GM13976 (cell line): ENCODE measurements around the gene CD38.

Experiments used
- DNase-seq: peaks from one replicate; pipeline ENCODE4 v3.0.0; 2012; ENCODE audit warnings: low spot score
- in situ Hi-C: fragments of 300-500 bp; cut with MboI; formaldehyde crosslinking; loops from one replicate; pipeline ENCODE4 v1.12.0; 2022; ENCODE audit warnings: low sequenced_read_pairs, mixed read lengths, inconsistent platforms; ENCODE audit not compliant: unreplicated experiment
- TF ChIP-seq, protein P1 (sequence below): IDR thresholded peaks from 2 replicates; pipeline ENCODE4 v1.5.1; 2012; ENCODE audit warnings: borderline replicate concordance, mild to moderate bottlenecking; ENCODE audit not compliant: insufficient read depth; ENCODE audit errors: extremely low read depth, missing control alignments, control extremely low read depth

CD38 gene

DNA sequence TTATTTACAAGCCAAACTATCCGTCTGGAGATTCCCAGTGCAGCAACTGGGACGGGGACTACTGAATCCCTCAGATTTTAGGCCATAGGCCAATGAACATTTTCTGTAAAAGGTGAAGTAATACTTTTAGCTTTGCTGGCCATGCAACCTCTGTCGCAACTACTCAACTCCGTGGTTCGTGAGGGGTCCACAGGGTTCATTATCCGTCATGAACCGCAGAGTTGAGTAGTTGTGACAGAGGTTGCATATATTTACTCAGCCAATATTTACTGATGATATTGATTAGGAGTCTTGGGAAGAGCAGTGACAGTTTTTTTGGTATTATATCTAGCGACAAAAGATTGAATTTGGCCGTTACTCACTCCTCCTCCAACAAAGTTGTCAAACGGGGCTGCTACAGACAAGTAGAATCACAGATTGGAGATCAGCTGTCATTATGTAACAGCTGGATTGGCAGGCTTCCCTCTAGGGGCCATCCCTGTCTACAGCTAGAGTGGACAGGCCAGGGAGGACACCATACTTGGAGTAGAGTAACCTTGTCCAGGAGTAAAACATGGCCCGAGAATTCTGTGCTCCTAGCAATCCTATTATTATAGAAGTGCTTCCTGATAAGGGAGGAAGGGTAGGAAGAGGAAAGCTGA is 37.2 kb upstream of the CD38 start:
- TF ChIP-seq, protein P1, sequence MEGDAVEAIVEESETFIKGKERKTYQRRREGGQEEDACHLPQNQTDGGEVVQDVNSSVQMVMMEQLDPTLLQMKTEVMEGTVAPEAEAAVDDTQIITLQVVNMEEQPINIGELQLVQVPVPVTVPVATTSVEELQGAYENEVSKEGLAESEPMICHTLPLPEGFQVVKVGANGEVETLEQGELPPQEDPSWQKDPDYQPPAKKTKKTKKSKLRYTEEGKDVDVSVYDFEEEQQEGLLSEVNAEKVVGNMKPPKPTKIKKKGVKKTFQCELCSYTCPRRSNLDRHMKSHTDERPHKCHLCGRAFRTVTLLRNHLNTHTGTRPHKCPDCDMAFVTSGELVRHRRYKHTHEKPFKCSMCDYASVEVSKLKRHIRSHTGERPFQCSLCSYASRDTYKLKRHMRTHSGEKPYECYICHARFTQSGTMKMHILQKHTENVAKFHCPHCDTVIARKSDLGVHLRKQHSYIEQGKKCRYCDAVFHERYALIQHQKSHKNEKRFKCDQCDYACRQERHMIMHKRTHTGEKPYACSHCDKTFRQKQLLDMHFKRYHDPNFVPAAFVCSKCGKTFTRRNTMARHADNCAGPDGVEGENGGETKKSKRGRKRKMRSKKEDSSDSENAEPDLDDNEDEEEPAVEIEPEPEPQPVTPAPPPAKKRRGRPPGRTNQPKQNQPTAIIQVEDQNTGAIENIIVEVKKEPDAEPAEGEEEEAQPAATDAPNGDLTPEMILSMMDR = no peak
- in situ Hi-C loops = loop anchor here (25.0 kb wide), 2 partner anchors 146 to 246 kb away; no protein-coding TSS in a partner anchor
- no peak for DNase-seq

DNA sequence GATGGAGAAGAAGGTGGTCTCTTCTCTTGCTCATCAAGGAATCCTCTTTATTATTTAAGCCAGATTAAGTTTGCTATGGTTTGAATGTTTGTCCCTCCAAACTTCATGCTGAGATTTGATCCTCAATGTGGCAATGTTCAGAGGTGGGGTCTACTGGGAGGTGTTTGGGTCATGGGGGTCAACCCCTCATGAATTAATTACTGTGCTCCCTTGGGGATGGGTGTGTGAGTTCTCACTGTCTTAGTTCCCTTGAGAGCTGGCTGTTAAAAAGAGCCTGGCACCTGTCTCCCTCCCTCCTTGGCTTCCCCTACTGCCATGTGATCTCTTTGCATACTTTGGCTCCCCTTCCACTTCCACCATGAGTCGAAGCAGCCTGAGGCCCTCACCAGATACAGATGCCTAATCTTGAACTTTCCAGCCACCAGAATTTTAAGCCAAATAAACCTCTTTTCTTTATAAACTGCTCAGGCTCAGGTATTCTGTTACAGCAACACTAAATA is 36.0 kb upstream of the CD38 start:
- DNase-seq = no peak
- in situ Hi-C loops = loop anchor here (25.0 kb wide), 2 partner anchors 145 to 245 kb away; no protein-coding TSS in a partner anchor
- TF ChIP-seq, protein P1 = no peak

DNA sequence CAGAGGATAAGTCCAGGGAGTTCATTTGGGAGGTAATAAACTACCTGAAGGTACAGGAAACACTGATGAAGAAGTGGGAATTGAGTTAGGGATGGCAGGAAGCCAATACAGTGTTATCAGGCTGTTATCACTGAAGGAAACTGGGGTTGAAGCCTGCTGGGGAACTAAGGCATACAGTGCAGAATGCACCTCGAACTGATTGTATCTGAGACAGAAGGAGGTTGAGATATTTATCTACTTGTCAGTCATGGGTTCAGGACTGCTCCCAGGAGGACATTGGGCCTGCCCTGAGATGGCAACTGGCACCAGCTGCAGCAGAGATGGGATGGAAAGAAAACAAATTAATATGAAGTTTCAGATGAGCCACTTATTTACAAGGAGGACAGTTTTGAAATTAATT is 35.5 kb upstream of the CD38 start:
- DNase-seq = no peak
- in situ Hi-C loops = loop anchor here (25.0 kb wide), 2 partner anchors 145 to 245 kb away; no protein-coding TSS in a partner anchor
- TF ChIP-seq, protein P1 = no peak

DNA sequence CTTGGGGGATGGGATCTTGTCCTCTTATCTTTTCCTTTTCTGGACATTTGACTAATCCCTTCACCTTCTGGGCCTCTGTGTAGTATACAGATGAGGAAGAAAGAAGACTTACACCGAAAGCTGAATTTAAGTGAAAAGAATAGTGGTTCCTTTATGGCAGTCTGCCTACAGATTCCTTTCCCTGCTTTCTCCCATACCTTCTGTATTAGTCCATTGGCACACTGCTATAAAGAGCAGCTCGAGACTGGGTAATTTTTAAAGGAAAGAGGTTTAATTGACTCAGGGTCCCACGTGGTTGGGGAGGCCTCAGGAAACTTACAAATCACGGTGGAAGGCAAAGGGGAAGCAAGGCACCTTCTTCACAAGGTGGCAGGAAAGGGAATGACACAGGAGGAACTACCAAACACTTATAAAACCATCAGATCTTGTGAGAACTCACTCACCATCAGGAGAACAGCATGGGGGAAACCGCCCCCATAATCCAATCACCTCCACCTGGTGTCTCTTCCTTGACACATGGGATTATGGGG is 34.0 kb upstream of the CD38 start:
- in situ Hi-C loops = loop anchor here (25.0 kb wide), 2 partner anchors 143 to 243 kb away; no protein-coding TSS in a partner anchor
- no peak for DNase-seq
- TF ChIP-seq, protein P1 = no peak

GRCh38 chr4:15746110-15746509 is 32.0 kb upstream of the CD38 start:
- TF ChIP-seq, protein P1 = no peak
- no peak for DNase-seq
- in situ Hi-C loops = loop anchor here (25.0 kb wide), 2 partner anchors 141 to 241 kb away; no protein-coding TSS in a partner anchor

DNA sequence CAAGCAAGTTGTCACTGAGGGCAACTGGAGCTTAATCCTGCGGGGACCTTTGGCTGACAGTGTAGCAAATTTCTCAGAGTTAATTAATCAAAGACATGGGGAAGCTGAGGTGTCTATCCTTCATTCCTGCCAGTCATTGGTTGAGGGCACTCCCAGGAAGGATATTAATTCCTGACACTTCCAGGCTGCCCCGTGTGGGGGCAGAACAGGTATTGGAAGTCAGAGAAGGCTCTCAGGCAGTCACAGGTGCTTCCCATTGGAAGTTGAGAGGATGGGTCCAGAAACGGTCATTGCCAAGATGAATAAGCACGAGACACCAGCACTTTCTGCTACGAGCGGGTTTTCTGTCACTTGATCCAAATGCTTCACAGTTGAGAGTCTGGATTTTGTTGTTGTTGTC is 29.1 kb upstream of the CD38 start:
- in situ Hi-C loops = loop anchor here (25.0 kb wide), 2 partner anchors 138 to 238 kb away; no protein-coding TSS in a partner anchor
- DNase-seq = no peak
- TF ChIP-seq, protein P1 = no peak

DNA sequence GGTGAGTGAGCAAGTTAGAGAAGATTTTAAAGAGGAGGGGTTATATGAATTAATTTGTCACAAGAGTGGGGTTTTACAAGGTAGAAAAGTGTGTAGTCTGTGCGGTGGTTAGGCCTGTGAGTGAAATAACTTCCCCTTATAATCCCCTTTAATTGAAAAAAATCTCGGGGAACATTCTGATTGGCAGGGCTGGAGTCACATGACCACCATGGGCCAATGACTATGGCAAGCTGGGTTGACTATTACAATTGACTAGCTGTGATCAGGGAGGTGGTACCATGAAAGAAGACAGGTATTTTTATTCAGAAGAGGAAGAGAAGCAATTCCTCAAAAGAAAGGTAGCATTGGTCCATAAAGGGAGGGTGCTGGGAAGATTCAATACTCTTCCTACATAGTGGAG is 27.0 kb upstream of the CD38 start:
- TF ChIP-seq, protein P1 = no peak
- DNase-seq = no peak
- in situ Hi-C loops = no loop called here
